AG04450 (cell line): ENCODE data around the gene CTDP1. TPM values are rescaled to one million over a fixed set of nuclear protein-coding genes. Genes with fewer than 3 reads are reported as not detected.

Experiments used
- CTCF ChIA-PET: fragments of 300-600, 350-600 bp; formaldehyde crosslinking; extraction: SDS; loops from one replicate; lab custom pipeline; 2022; ENCODE audit warnings: antibody characterized with exemption, inconsistent platforms; lab: Charles Lee
- POLR2A ChIA-PET: fragments of 350-600 bp; formaldehyde crosslinking; extraction: SDS; loops from one replicate; lab custom pipeline; 2021; ENCODE audit warnings: antibody characterized with exemption, inconsistent platforms; lab: Yijun Ruan, JAX
- DNase-seq: peaks from one replicate; pipeline ENCODE4 v3.0.0-alpha.2; 2011; ENCODE audit warnings: low read depth, low spot score
- H3K27ac ChIP-seq: one replicate; pipeline ENCODE4 v1.5.1; 2012; ENCODE audit warnings: low read depth, low read length, control low read depth
- H3K27me3 ChIP-seq: one replicate; pipeline ENCODE4 v1.6.0; 2012; ENCODE audit warnings: low read length; ENCODE audit not compliant: control insufficient read depth, insufficient read depth
- H3K4me3 ChIP-seq: 2 replicates; pipeline ENCODE4 v1.5.1; 2011; ENCODE audit warnings: mild to moderate bottlenecking, low read depth, low read length, control low read depth
- H3K9me3 ChIP-seq: 2 replicates; pipeline ENCODE4 v1.5.1; 2012; ENCODE audit warnings: low read length; ENCODE audit not compliant: control insufficient read depth, insufficient read depth
- CTCF ChIP-seq: IDR thresholded peaks from 2 replicates; pipeline ENCODE4 v1.5.1; 2011; ENCODE audit warnings: low read depth, low read length, control low read depth, inconsistent platforms
- polyA plus RNA-seq: library from polyadenylated mRNA; depleted of rRNA; stranded (reverse); fragments of >200 nt; gene quantifications from 2 replicates; pipeline ENCODE4 v1.2.3, GENCODE V29; 2011

CTDP1 gene
- polyA plus RNA-seq, 1 experiment, result 8.4 TPM

DNA sequence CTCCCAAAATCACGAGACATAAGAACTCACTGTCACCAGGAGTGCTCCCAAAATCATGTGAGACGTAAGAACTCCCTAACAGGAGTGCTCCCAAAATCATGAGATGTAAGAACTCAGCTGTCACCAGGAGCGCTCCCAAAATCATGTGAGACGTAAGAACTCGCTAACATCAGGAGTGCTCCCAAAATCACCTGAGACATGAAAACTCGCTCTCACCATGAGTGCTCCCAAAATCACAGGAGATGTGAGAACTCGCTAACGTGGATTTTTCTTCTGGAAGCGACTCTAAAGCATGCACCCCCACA is 53.1 kb downstream of the CTDP1 start:
- POLR2A ChIA-PET, result no interaction called here
- Histone ChIP-seq H3K9me3 (peaks cover 87% of the 10 kb centered on the region), H3K27ac (no peak overlapping the region), H3K27me3 (no peaks in the 10 kb centered on the region), H3K4me3 (no peak overlapping the region)
- CTCF ChIA-PET, result no interaction called here
- TF ChIP-seq CTCF, result no peak
- no peak for DNase-seq

DNA sequence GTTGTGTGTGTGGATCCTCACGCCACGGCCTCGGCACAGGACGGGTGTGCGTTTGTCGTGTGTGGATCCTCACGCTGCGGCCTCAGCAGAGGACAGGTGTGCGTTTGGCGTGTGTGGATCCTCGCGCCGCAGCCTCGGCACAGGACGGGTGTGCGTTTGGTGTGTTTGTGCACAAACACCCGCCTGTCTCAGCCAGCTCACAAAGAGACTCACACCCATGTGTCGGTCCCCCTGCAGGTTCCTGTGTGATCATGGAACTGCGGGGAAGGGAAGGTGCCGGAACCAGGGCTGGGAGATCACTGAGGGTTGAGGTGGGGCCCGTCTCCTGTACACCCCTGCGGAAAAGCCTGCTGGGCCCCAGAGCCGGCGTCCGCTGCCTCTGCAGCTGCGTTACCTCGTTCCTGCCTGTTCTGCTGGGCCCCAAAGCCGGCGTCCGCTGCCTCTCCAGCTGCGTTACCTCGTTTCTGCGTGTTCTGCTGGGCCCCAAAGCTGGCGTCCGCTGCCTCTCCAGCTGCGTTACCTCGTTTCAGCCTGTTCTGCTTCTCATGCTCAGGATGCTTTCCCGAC is 53.6 kb downstream of the CTDP1 start:
- no peak for TF ChIP-seq CTCF
- ChIA-PET CTCF (no interaction called here), POLR2A (no interaction called here)
- Histone ChIP-seq H3K4me3 (no peak overlapping the region), H3K9me3 (peaks cover 89% of the 10 kb centered on the region), H3K27me3 (no peaks in the 10 kb centered on the region), H3K27ac (no peak overlapping the region)
- DNase-seq, result no peak

GRCh38 chr18:79733986-79734770 is 54.6 kb downstream of the CTDP1 start:
- no peak for DNase-seq
- POLR2A ChIA-PET, result no interaction called here

DNA sequence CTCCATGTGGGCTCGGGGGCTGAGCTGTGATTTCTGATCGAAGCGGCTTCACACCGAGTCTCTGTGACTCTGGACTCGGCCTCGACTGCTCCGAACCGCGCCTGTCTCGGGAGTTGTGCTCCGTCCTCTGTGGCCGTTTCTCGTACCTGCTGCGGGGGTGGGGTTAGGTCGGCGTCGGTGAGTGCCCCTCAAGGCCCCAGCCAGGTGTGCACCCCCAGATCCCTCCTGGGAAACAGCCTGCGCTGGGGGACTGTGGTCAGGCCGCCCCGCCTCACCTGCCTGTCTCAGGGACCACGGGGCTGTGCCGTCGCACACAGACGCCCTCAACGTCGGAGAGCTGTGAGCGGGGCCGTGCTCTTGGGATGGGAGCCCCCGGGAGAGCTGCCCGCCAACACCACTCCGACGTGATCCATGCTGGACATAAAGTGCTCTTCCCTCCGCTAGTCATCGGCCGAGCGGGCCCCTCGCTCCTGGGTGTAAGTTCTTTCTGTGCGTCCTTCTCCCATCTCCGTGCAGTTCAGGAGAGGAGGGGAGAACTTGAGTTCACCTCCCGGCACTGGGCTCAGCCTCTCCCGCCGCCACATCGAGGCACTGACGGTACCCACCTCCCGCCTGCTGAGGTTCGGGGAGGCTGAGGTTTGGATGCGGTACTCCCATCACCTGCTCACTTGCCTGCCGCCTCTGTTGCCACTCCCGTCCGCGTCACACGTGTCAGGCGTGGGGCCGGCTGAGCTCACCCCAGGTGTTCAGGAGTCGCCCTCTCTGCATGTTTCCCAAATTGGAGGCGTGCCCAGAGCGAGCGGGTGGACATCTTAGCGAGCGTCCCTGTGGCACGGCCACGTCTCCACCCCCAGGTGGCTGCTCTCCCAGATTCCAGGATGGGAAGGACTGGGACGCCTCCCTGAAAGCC is 55.7 kb downstream of the CTDP1 start:
- Histone ChIP-seq H3K9me3 (peaks cover 84% of the 10 kb centered on the region), H3K27ac (no peak overlapping the region), H3K4me3 (no peak overlapping the region), H3K27me3 (no peaks in the 10 kb centered on the region)
- DNase-seq, result no peak
- POLR2A ChIA-PET, result no interaction called here
- CTCF ChIA-PET, result no interaction called here
- no peak for TF ChIP-seq CTCF

More at GRCh38 chr18:79733986-79734770, 54.6 kb downstream of the CTDP1 start:
- CTCF ChIA-PET, result no interaction called here
- Histone ChIP-seq H3K27ac (no peak overlapping the region), H3K27me3 (no peaks in the 10 kb centered on the region), H3K9me3 (peaks cover 87% of the 10 kb centered on the region), H3K4me3 (no peak overlapping the region)
- no peak for TF ChIP-seq CTCF
